Measurements from ENCODE around the gene OR1Q1.

Gene OR1Q1

DNA sequence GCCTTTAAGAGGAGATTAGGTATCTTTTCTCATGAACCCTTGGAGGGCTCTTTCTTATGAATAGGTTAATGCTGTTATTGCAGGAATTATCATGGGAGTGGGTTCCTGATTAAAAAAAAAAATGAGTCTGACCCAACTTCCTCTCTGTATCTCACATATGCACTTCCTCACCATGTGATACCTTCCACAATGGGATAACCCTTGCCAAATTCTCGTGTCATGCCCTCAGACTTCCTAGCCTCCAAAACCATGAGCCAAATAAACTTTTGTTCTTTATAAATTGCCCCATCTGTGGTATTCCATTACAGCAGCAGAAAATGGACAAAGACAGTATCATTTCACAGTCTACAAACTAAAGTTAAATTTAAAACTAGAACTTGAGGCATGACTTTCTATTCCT is 41.8 kb downstream of the OR1Q1 start:
- Histone ChIP-seq H3K4me3 (ENCODE audit: extremely low read depth, insufficient read depth, low read length, poor library complexity, severe bottlenecking) (no peak overlapping the region), H3K4me1 (ENCODE audit: control insufficient read depth, insufficient read depth, low read length, poor library complexity, severe bottlenecking) (no peaks in the 10 kb centered on the region), H3K9me3 (ENCODE audit: control insufficient read depth, low read length) (peaks cover 15% of the 10 kb centered on the region), H3K27ac (ENCODE audit: low read depth, low read length, severe bottlenecking) (no peak overlapping the region), H3K36me3 (ENCODE audit: control insufficient read depth, insufficient read depth, low read length) (no peaks in the 10 kb centered on the region)
- WGBS, 2 experiments (ENCODE audit: insufficient coverage in 2 of 2) = 22% methylated on average over 1 of the region's 1 CpG; no CpG with 5 or more reads in 1 of the 2 experiments

DNA sequence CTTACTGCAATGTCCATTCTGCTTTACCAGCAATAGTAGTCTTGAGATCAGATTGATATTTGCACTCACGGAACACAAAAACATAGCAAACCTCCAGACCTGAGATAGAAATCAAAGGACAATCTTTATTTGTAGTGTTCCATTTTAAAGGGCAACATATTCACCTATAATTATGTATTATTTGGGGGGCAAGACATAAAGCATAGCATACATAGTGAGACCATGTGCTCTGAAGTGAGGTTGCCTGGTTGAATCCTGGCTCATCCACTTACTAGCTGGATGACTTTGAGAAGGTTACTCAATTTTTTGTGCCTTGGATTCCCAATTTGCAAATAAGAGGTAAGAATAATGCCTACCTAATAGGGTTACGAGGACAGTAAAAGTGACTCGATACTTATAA is 43.0 kb downstream of the OR1Q1 start, which contains the start of gene OR1B1:
Gene OR1B1 (minus strand): TSS at position 101 of the 400 bp plus-strand sequence.
- Histone ChIP-seq H3K36me3 (ENCODE audit: control insufficient read depth, insufficient read depth, low read length) (no peaks in the 10 kb centered on the region), H3K9me3 (ENCODE audit: control insufficient read depth, low read length) (peaks cover 15% of the 10 kb centered on the region), H3K4me1 (ENCODE audit: control insufficient read depth, insufficient read depth, low read length, poor library complexity, severe bottlenecking) (no peaks in the 10 kb centered on the region), H3K4me3 (ENCODE audit: extremely low read depth, insufficient read depth, low read length, poor library complexity, severe bottlenecking) (no peak within 1 kb of the TSS), H3K27ac (ENCODE audit: low read depth, low read length, severe bottlenecking) (no peak within 1 kb of the TSS)
- WGBS, 2 experiments (ENCODE audit: insufficient coverage in 2 of 2) = no CpG with 5 or more reads among the region's 3 CpGs

DNA sequence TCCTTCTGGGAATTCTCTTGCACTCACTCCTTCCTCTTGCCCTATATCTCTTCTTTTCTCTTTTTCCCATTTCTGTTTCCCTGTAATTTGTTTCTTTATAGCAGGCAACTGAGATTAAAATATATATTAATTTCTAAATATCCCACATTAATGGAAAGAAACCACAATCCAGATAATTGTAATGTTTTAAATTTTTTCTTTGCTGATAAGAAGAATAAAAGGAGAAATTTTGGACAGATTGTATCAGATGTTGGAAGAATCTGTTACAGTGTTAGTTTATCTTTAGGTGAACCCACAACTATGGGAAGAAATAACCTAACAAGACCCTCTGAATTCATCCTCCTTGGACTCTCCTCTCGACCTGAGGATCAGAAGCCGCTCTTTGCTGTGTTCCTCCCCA is 46.9 kb downstream of the OR1Q1 start, which contains the start of gene OR1L1:
Gene OR1L1 (plus strand): TSS at position 301 of the 400 bp plus-strand sequence. CDS start 0 bp downstream, at position 301.
- Histone ChIP-seq H3K4me3 (ENCODE audit: extremely low read depth, insufficient read depth, low read length, poor library complexity, severe bottlenecking) (no peak within 1 kb of the TSS), H3K9me3 (ENCODE audit: control insufficient read depth, low read length) (peaks cover 12% of the 10 kb centered on the region), H3K4me1 (ENCODE audit: control insufficient read depth, insufficient read depth, low read length, poor library complexity, severe bottlenecking) (no peaks in the 10 kb centered on the region), H3K36me3 (ENCODE audit: control insufficient read depth, insufficient read depth, low read length) (no peaks in the 10 kb centered on the region), H3K27ac (ENCODE audit: low read depth, low read length, severe bottlenecking) (no peak within 1 kb of the TSS)
- 31 to 53% methylated on average over 2 of the region's 2 CpGs for WGBS, 2 experiments (ENCODE audit: insufficient coverage in 2 of 2)

All from mesodermal cell (in vitro differentiated cells).